ENCODE measurements around the gene SKIC2. TPM values are rescaled to one million over a fixed set of nuclear protein-coding genes. Genes with fewer than 3 reads are reported as not detected.

SKIC2 gene
- total and polyA plus RNA-seq, 2 donors (not counting 3 experiments of a cell fraction or from before 2014, with no cell fraction given) = 52.8 to 76.7 TPM

- TF ChIP-seq FOS (IDR thresholded peaks at IDR 0.05; ENCODE audit: borderline replicate concordance, insufficient read depth, low read length) (no peak), MAX (IDR thresholded peaks at IDR 0.05; ENCODE audit: insufficient read depth, insufficient read length) (no peak), POLR2AphosphoS5 (IDR thresholded peaks at IDR 0.05; ENCODE audit: insufficient read depth, low read depth, low read length) (no peak), MYC (IDR thresholded peaks at IDR 0.05; ENCODE audit: low read depth, low read length) (no peak), EZH2 (IDR thresholded peaks at IDR 0.05; ENCODE audit: borderline replicate concordance, low read depth, low read length, severe bottlenecking) (no peak), CTCF (IDR thresholded peaks at IDR 0.05; ENCODE audit: extremely low read depth in 1 of 2, insufficient read depth in 1 of 2, low read depth in 1 of 2, low read length in 2 of 2) (no peak), GATA2 (IDR thresholded peaks at IDR 0.05; ENCODE audit: insufficient read depth, insufficient read length, low read depth, low read length) (no peak)
- ChIA-PET POLR2A (no interaction called here), CTCF (interaction anchor here (1.3 kb wide), 1 partner anchor 14 kb away, joined by 7 read pairs; no protein-coding TSS in a partner anchor)
- no peak for FAIRE-seq
- H3K27ac ChIP-seq (ENCODE audit: insufficient read depth, low read depth, low read length) = no peak overlapping the region
- no peak overlapping the region for H3K4me3 ChIP-seq (replicated peaks in 1 of 3; ENCODE audit: insufficient read depth in 1 of 3, low read depth in 1 of 3, low read length in 3 of 3)
- intact Hi-C loops (cut with micrococcal nuclease) = no loop called here
- peaks cover 9% of the 10 kb centered on the region for H3K4me1 ChIP-seq (ENCODE audit: control insufficient read depth, extremely low read depth, insufficient read depth, low read length)
- H3K9me1 ChIP-seq (replicated peaks; ENCODE audit: control insufficient read depth, extremely low read depth, insufficient read depth, low read length) = no peaks in the 10 kb centered on the region
- no peak for DNase-seq (ENCODE audit: low read depth, low spot score)
- H3K9me3 ChIP-seq (replicated peaks; ENCODE audit: control insufficient read depth, insufficient read depth, low read length) = no peaks in the 10 kb centered on the region
- no TSS peak for BruUV-seq (replicated peaks)
- no peaks in the 10 kb centered on the region for H3K27me3 ChIP-seq (ENCODE audit: control insufficient read depth in 2 of 2, insufficient read depth in 2 of 2, low read length in 2 of 2)
- H2AFZ ChIP-seq (ENCODE audit: low read depth, low read length) = no peak overlapping the region
- no peak overlapping the region for H3K9ac ChIP-seq (replicated peaks; ENCODE audit: extremely low read depth, insufficient read depth, low read length)
- peaks cover 13% of the 10 kb centered on the region for H3K79me2 ChIP-seq (ENCODE audit: control insufficient read depth, insufficient read depth, low read length)
- H3K36me3 ChIP-seq (ENCODE audit: control insufficient read depth in 2 of 2, extremely low read depth in 1 of 2, insufficient read depth in 2 of 2, low read length in 2 of 2) = peaks cover 14 to 61% of the 10 kb centered on the region in 2 experiments
- dilution Hi-C loops (cut with MboI; ENCODE audit: extremely low pct_ligation_motif_present, low sequenced_read_pairs) = no loop called here
- H3K4me2 ChIP-seq (ENCODE audit: insufficient read depth, low read length) = no peak overlapping the region
- H4K20me1 ChIP-seq (replicated peaks; ENCODE audit: control insufficient read depth, extremely low read depth, insufficient read depth, low read length) = no peaks in the 10 kb centered on the region
Measured at GRCh38 chr6:31966506-31966905, 7.5 kb downstream of the SKIC2 start.
